ENCODE measurements around the gene FAM151A.

GRCh38 chr1:54614563-54614962, 8.8 kb downstream of the FAM151A start:
- no peak for TF ChIP-seq CTCF (IDR thresholded peaks at IDR 0.05)
- no peak for TF ChIP-seq POLR2AphosphoS5 (IDR thresholded peaks at IDR 0.05)
- no peak for TF ChIP-seq POLR2A (IDR thresholded peaks at IDR 0.05)

Measured in transverse colon (tissue), 4 donors.